ENCODE data around the gene PEAK1.
A peak's percentile ranks its signal among the peaks of the same experiment; 100 is the strongest.

The PEAK1 gene

GRCh38 chr15:77418966-77419835, 703 bp downstream of the PEAK1 start:
- peak overlapping the region; percentile 94 for H3K4me3 ChIP-seq (replicated peaks; ENCODE audit: insufficient read depth, low read length)
- peak overlapping the region; percentile 41 for H3K27ac ChIP-seq (replicated peaks)
- H3K27me3 ChIP-seq (ENCODE audit: insufficient read depth, poor library complexity, severe bottlenecking) = no peaks in the 10 kb centered on the region
- DNase-seq (ENCODE audit: low read depth in 1 of 2, low spot score in 1 of 2) = peak in 1 of 2 experiments; percentile 3
- no peak for TF ChIP-seq POLR2AphosphoS5 (IDR thresholded peaks at IDR 0.05; ENCODE audit: low read depth)
- TF ChIP-seq, protein P1, sequence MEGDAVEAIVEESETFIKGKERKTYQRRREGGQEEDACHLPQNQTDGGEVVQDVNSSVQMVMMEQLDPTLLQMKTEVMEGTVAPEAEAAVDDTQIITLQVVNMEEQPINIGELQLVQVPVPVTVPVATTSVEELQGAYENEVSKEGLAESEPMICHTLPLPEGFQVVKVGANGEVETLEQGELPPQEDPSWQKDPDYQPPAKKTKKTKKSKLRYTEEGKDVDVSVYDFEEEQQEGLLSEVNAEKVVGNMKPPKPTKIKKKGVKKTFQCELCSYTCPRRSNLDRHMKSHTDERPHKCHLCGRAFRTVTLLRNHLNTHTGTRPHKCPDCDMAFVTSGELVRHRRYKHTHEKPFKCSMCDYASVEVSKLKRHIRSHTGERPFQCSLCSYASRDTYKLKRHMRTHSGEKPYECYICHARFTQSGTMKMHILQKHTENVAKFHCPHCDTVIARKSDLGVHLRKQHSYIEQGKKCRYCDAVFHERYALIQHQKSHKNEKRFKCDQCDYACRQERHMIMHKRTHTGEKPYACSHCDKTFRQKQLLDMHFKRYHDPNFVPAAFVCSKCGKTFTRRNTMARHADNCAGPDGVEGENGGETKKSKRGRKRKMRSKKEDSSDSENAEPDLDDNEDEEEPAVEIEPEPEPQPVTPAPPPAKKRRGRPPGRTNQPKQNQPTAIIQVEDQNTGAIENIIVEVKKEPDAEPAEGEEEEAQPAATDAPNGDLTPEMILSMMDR (IDR thresholded peaks at IDR 0.05; ENCODE audit: insufficient read depth, low read length) = no peak
- no peak for TF ChIP-seq GABPA (IDR thresholded peaks at IDR 0.05; ENCODE audit: low read depth)
- TF ChIP-seq, protein P2, sequence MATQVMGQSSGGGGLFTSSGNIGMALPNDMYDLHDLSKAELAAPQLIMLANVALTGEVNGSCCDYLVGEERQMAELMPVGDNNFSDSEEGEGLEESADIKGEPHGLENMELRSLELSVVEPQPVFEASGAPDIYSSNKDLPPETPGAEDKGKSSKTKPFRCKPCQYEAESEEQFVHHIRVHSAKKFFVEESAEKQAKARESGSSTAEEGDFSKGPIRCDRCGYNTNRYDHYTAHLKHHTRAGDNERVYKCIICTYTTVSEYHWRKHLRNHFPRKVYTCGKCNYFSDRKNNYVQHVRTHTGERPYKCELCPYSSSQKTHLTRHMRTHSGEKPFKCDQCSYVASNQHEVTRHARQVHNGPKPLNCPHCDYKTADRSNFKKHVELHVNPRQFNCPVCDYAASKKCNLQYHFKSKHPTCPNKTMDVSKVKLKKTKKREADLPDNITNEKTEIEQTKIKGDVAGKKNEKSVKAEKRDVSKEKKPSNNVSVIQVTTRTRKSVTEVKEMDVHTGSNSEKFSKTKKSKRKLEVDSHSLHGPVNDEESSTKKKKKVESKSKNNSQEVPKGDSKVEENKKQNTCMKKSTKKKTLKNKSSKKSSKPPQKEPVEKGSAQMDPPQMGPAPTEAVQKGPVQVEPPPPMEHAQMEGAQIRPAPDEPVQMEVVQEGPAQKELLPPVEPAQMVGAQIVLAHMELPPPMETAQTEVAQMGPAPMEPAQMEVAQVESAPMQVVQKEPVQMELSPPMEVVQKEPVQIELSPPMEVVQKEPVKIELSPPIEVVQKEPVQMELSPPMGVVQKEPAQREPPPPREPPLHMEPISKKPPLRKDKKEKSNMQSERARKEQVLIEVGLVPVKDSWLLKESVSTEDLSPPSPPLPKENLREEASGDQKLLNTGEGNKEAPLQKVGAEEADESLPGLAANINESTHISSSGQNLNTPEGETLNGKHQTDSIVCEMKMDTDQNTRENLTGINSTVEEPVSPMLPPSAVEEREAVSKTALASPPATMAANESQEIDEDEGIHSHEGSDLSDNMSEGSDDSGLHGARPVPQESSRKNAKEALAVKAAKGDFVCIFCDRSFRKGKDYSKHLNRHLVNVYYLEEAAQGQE (IDR thresholded peaks at IDR 0.05; ENCODE audit: insufficient replicate concordance, low read depth) = no peak
- TF ChIP-seq SPI1 (IDR thresholded peaks at IDR 0.05; ENCODE audit: borderline replicate concordance, low read depth) = no peak

- Histone ChIP-seq H3K27ac (replicated peaks) (no peak overlapping the region), H3K27me3 (ENCODE audit: insufficient read depth, poor library complexity, severe bottlenecking) (no peaks in the 10 kb centered on the region), H3K4me3 (replicated peaks; ENCODE audit: insufficient read depth, low read length) (no peak overlapping the region)
- TF ChIP-seq SPI1 (IDR thresholded peaks at IDR 0.05; ENCODE audit: borderline replicate concordance, low read depth) (no peak), GABPA (IDR thresholded peaks at IDR 0.05; ENCODE audit: low read depth) (no peak), POLR2AphosphoS5 (IDR thresholded peaks at IDR 0.05; ENCODE audit: low read depth) (no peak)
- TF ChIP-seq, protein P2 (IDR thresholded peaks at IDR 0.05; ENCODE audit: insufficient replicate concordance, low read depth) = no peak
- TF ChIP-seq, protein P1 (IDR thresholded peaks at IDR 0.05; ENCODE audit: insufficient read depth, low read length) = no peak
- no peak for DNase-seq (ENCODE audit: low read depth in 1 of 2, low spot score in 1 of 2)
Observed at GRCh38 chr15:77418391-77418965, 1.4 kb downstream of the PEAK1 start.

- no peak overlapping the region for H3K27ac ChIP-seq (replicated peaks)
- H3K27me3 ChIP-seq (ENCODE audit: insufficient read depth, poor library complexity, severe bottlenecking) = no peaks in the 10 kb centered on the region
- DNase-seq (ENCODE audit: low read depth in 1 of 2, low spot score in 1 of 2) = no peak
- TF ChIP-seq, protein P1 (IDR thresholded peaks at IDR 0.05; ENCODE audit: insufficient read depth, low read length) = no peak
- no peak for TF ChIP-seq GABPA (IDR thresholded peaks at IDR 0.05; ENCODE audit: low read depth)
- TF ChIP-seq, protein P2 (IDR thresholded peaks at IDR 0.05; ENCODE audit: insufficient replicate concordance, low read depth) = no peak
- no peak for TF ChIP-seq SPI1 (IDR thresholded peaks at IDR 0.05; ENCODE audit: borderline replicate concordance, low read depth)
- no peak for TF ChIP-seq POLR2AphosphoS5 (IDR thresholded peaks at IDR 0.05; ENCODE audit: low read depth)
- no peak overlapping the region for H3K4me3 ChIP-seq (replicated peaks; ENCODE audit: insufficient read depth, low read length)
Observed at GRCh38 chr15:77417602-77418001, 2.3 kb downstream of the PEAK1 start.
